ENCODE results near the gene LAPTM5. TPM values are rescaled to one million over a fixed set of nuclear protein-coding genes. Genes with fewer than 3 reads are reported as not detected.

LAPTM5 gene
- total and polyA plus RNA-seq, 2 donors (not counting 1 experiment from before 2014, with no cell fraction given): 1,384 to 1,519 TPM

GRCh38 chr1:30762930-30763650 lies 5.5 kb upstream of the LAPTM5 start:
- peak overlapping the region; percentile 92 for H3K4me3 Mint-ChIP-seq
- Histone ChIP-seq H3K4me2 (replicated peaks; ENCODE audit: low read depth, low read length, poor library complexity, severe bottlenecking) (peak overlapping the region; percentile 94), H3K4me1 (ENCODE audit: control insufficient read depth in 2 of 2, insufficient read depth in 2 of 2, low read length in 2 of 2) (peaks cover 64 to 73% of the 10 kb centered on the region in 2 donors), H3K36me3 (replicated peaks in 1 of 2; ENCODE audit: control extremely low read depth in 1 of 2, control insufficient read depth in 1 of 2, extremely low read depth in 1 of 2, insufficient read depth in 2 of 2, low read length in 1 of 2) (no peaks in the 10 kb centered on the region), H3K4me3 (ENCODE audit: control extremely low read depth in 1 of 5, extremely low read depth in 1 of 5, insufficient read depth in 1 of 5, low read depth in 2 of 5, low read length in 4 of 5) (no peak overlapping the region), H3K9ac (ENCODE audit: low read length) (no peak overlapping the region), H3K79me2 (ENCODE audit: control insufficient read depth, insufficient read depth, low read length) (peaks cover 39% of the 10 kb centered on the region), H3K27ac (ENCODE audit: low read length in 2 of 2) (peak overlapping the region; percentile 82 to 98), H3K9me3 (ENCODE audit: control extremely low read depth in 1 of 3, control insufficient read depth in 2 of 3, insufficient read depth in 1 of 3, low read length in 2 of 3) (no peaks in the 10 kb centered on the region), H4K20me1 (ENCODE audit: control insufficient read depth, insufficient read depth, low read length, poor library complexity, severe bottlenecking) (no peaks in the 10 kb centered on the region), H3K27me3 (replicated peaks in 1 of 4; ENCODE audit: control extremely low read depth in 1 of 4, control insufficient read depth in 3 of 4, insufficient read depth in 4 of 4, low read length in 3 of 4) (no peaks in the 10 kb centered on the region), H2AFZ (ENCODE audit: insufficient read depth, low read depth, low read length, poor library complexity, severe bottlenecking) (peak overlapping the region; percentile 34)
- peak; percentile 32 for DNase-seq
- ATAC-seq (ENCODE audit: low read depth): no peak
- whole genome bisulfite sequencing (ENCODE audit: insufficient coverage): 100% methylated on average over 1 of the region's 7 CpGs
- intact Hi-C loops (cut with micrococcal nuclease): loop anchor here (1.0 to 2.0 kb wide), 2 partner anchors 12 to 18 kb away; no protein-coding TSS in a partner anchor
- H3K4me1 Mint-ChIP-seq: peaks cover 80% of the 10 kb centered on the region
- TF ChIP-seq CTCF (IDR thresholded peaks at IDR 0.05) (no peak), EZH2 (IDR thresholded peaks at IDR 0.05; ENCODE audit: borderline replicate concordance, insufficient read depth, low read depth, low read length, poor library complexity, severe bottlenecking) (no peak)
- H3K27me3 Mint-ChIP-seq: no peaks in the 10 kb centered on the region
- H3K9me3 Mint-ChIP-seq (ENCODE audit: insufficient read depth): no peaks in the 10 kb centered on the region
- ChIA-PET CTCF (interaction anchor here (0.6 to 27.3 kb wide), 4 partner anchors 9 to 816 kb away, joined by 3 to 769 read pairs (median 160); partner anchors contain the start of gene MATN1), POLR2A (interaction anchor here (0.7 to 4.7 kb wide), 8 partner anchors 8 to 44 kb away, joined by 4 to 40 read pairs (median 14); no protein-coding TSS in a partner anchor)
- H3K27ac Mint-ChIP-seq: peak overlapping the region; percentile 95

All from B cell (primary cell).